Vagina (tissue), 2 donors: ENCODE results near the gene SH3D19.

ENCODE experiments used
- POLR2A ChIP-seq, 2 donors: fragments of 450-650 bp; IDR thresholded peaks; one replicate each; pipeline ENCODE4 v1.6.1; 2017; ENCODE audit warnings: antibody characterized with exemption in 2 of 2, mild to moderate bottlenecking in 2 of 2, moderate library complexity in 2 of 2
- POLR2AphosphoS5 ChIP-seq, 2 donors: sonication (generic); formaldehyde crosslinking; IDR thresholded peaks; one replicate each; pipeline ENCODE4 v1.9.0; 2017; ENCODE audit warnings: antibody characterized with exemption in 2 of 2, mild to moderate bottlenecking in 2 of 2, low read depth in 1 of 2; ENCODE audit not compliant: insufficient read depth in 1 of 2
- TF ChIP-seq, protein P1 (sequence below), 3 experiments: fragments of 450-650 bp in 2 of 3; fragments of 200-600 bp in 1 of 3; sonication (generic) in 1 of 3; IDR thresholded peaks; one replicate each; pipeline ENCODE4 v1.5.1; 2017 to 2019; ENCODE audit warnings: antibody characterized with exemption in 3 of 3, mild to moderate bottlenecking in 2 of 3, moderate library complexity in 2 of 3

DNA sequence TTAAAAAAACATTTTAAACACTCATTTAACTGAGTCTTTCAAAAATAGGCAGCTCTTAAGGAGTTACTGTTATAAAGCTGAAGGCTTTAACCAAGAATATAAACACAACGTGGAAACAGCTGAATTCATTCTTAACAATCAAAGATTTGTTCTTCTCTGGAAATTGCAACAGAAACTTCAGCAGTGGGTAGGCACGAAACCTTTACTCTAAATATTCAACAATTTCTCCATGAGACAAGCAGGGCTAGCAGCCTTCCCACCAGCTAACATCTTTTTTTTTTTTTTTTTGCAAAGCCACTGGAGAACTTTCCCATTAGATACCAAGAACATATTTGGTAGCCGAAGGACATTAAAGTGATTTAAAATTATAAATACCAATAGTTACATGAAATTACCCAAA, 126.7 kb downstream of the SH3D19 start:
- TF ChIP-seq, protein P1, sequence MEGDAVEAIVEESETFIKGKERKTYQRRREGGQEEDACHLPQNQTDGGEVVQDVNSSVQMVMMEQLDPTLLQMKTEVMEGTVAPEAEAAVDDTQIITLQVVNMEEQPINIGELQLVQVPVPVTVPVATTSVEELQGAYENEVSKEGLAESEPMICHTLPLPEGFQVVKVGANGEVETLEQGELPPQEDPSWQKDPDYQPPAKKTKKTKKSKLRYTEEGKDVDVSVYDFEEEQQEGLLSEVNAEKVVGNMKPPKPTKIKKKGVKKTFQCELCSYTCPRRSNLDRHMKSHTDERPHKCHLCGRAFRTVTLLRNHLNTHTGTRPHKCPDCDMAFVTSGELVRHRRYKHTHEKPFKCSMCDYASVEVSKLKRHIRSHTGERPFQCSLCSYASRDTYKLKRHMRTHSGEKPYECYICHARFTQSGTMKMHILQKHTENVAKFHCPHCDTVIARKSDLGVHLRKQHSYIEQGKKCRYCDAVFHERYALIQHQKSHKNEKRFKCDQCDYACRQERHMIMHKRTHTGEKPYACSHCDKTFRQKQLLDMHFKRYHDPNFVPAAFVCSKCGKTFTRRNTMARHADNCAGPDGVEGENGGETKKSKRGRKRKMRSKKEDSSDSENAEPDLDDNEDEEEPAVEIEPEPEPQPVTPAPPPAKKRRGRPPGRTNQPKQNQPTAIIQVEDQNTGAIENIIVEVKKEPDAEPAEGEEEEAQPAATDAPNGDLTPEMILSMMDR (IDR thresholded peaks at IDR 0.05) = no peak
- TF ChIP-seq POLR2A (IDR thresholded peaks at IDR 0.05) (no peak), POLR2AphosphoS5 (IDR thresholded peaks at IDR 0.05; ENCODE audit: insufficient read depth in 1 of 2, low read depth in 1 of 2) (no peak)
